ENCODE data around the gene DTX3. TPM values are rescaled to one million over a fixed set of nuclear protein-coding genes. Genes with fewer than 3 reads are reported as not detected.

DTX3 gene
- total RNA-seq, 1 donor from 2014 or later, result 18.3 TPM

GRCh38 chr12:57620936-57621496 lies 16.4 kb downstream of the DTX3 start:
- peak; percentile 89 for TF ChIP-seq EZH2 (IDR thresholded peaks at IDR 0.05; ENCODE audit: insufficient read depth, low read length)
- TF ChIP-seq, protein P1, sequence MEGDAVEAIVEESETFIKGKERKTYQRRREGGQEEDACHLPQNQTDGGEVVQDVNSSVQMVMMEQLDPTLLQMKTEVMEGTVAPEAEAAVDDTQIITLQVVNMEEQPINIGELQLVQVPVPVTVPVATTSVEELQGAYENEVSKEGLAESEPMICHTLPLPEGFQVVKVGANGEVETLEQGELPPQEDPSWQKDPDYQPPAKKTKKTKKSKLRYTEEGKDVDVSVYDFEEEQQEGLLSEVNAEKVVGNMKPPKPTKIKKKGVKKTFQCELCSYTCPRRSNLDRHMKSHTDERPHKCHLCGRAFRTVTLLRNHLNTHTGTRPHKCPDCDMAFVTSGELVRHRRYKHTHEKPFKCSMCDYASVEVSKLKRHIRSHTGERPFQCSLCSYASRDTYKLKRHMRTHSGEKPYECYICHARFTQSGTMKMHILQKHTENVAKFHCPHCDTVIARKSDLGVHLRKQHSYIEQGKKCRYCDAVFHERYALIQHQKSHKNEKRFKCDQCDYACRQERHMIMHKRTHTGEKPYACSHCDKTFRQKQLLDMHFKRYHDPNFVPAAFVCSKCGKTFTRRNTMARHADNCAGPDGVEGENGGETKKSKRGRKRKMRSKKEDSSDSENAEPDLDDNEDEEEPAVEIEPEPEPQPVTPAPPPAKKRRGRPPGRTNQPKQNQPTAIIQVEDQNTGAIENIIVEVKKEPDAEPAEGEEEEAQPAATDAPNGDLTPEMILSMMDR (IDR thresholded peaks at IDR 0.05; ENCODE audit: insufficient read depth, low read depth, low read length), result no peak
- no peak for DNase-seq (ENCODE audit: low read depth)
- Histone ChIP-seq H3K79me2 (ENCODE audit: insufficient read depth, low read length) (no peaks in the 10 kb centered on the region), H3K9ac (ENCODE audit: low read length) (peak overlapping the region; percentile 26), H3K9me3 (ENCODE audit: insufficient read depth, low read depth, low read length) (no peaks in the 10 kb centered on the region), H2AFZ (ENCODE audit: low read depth, low read length) (peak overlapping the region; percentile 40), H3K27ac (ENCODE audit: low read depth, low read length) (no peak overlapping the region), H3K4me2 (ENCODE audit: low read length) (peak overlapping the region; percentile 91), H3K4me3 (ENCODE audit: insufficient read depth, low read depth, low read length) (peak overlapping the region; percentile 36), H3K36me3 (ENCODE audit: insufficient read depth, low read length) (no peaks in the 10 kb centered on the region), H3K4me1 (ENCODE audit: insufficient read depth, low read length) (peaks cover 9% of the 10 kb centered on the region), H4K20me1 (ENCODE audit: insufficient read depth, low read length) (peaks cover 24% of the 10 kb centered on the region), H3K27me3 (ENCODE audit: insufficient read depth, low read length) (peaks cover 65% of the 10 kb centered on the region)
- Mint-ChIP-seq H3K9me3 (ENCODE audit: unreplicated experiment) (peaks cover 9% of the 10 kb centered on the region), H3K4me1 (ENCODE audit: low read depth, unreplicated experiment) (peaks cover 8% of the 10 kb centered on the region), H3K4me3 (ENCODE audit: unreplicated experiment) (peak overlapping the region; percentile 69), H3K36me3 (ENCODE audit: low read depth, unreplicated experiment) (peaks cover 43% of the 10 kb centered on the region), H3K27ac (ENCODE audit: unreplicated experiment) (no peak overlapping the region), H3K27me3 (ENCODE audit: low read depth, unreplicated experiment) (peaks cover 93% of the 10 kb centered on the region)
- FAIRE-seq, result no peak

DNA sequence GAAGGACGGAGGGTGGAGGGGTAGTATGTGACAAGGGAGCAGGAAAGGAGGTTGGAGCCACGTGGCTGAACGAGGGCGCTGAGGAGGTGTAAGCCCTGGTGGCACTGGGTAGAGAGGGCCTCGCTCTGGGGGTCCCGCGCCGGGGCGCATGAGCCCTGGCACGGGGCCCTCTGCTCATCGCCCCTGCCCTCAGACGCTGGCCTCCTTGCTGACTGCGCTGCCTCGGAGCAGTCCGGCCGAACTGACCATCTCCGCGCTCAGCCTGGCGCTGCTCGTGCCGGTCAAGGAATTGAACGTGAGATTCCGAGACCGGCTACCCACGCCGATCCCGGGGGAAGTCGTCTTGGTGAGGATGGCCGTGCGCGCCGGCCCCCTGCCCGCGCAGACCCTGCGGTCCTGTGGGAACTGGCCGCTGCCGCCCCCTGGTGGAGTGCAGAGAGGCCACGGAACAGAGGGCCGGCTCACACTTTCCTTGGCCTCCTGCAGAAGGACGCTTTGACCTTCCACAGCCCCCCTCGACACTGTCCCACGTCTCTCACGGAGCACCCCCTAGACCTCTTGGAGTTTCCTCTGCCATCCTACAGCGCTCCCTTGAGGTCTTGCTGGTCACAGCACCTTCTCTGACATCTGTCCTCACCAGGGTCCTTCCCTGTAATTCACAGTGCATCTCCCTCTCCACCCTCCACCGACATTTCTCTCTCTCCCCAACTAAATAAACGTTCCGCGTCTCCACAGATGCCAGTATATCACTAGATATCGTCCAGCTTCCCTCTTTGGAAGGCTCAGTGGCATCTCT lies 17.1 kb downstream of the DTX3 start:
- H3K4me1 Mint-ChIP-seq (ENCODE audit: low read depth, unreplicated experiment), result peaks cover 5% of the 10 kb centered on the region
- Histone ChIP-seq H3K79me2 (ENCODE audit: insufficient read depth, low read length) (no peaks in the 10 kb centered on the region), H3K27ac (ENCODE audit: low read depth, low read length) (no peak overlapping the region), H3K36me3 (ENCODE audit: insufficient read depth, low read length) (no peaks in the 10 kb centered on the region), H3K4me2 (ENCODE audit: low read length) (peak overlapping the region; percentile 91), H3K27me3 (ENCODE audit: insufficient read depth, low read length) (peaks cover 72% of the 10 kb centered on the region), H3K9ac (ENCODE audit: low read length) (peak overlapping the region; percentile 26), H4K20me1 (ENCODE audit: insufficient read depth, low read length) (peaks cover 22% of the 10 kb centered on the region), H3K4me3 (ENCODE audit: insufficient read depth, low read depth, low read length) (peak overlapping the region; percentile 36), H3K4me1 (ENCODE audit: insufficient read depth, low read length) (peaks cover 9% of the 10 kb centered on the region), H3K9me3 (ENCODE audit: insufficient read depth, low read depth, low read length) (no peaks in the 10 kb centered on the region), H2AFZ (ENCODE audit: low read depth, low read length) (peak overlapping the region; percentile 67)
- DNase-seq (ENCODE audit: low read depth) (no peak), FAIRE-seq (no peak)
- TF ChIP-seq, protein P1 (IDR thresholded peaks at IDR 0.05; ENCODE audit: insufficient read depth, low read depth, low read length), result peak; percentile 59
- TF ChIP-seq EZH2 (IDR thresholded peaks at IDR 0.05; ENCODE audit: insufficient read depth, low read length), result no peak
- no peak overlapping the region for H3K27ac Mint-ChIP-seq (ENCODE audit: unreplicated experiment)
- peak overlapping the region; percentile 78 for H3K4me3 Mint-ChIP-seq (ENCODE audit: unreplicated experiment)
- peaks cover 42% of the 10 kb centered on the region for H3K36me3 Mint-ChIP-seq (ENCODE audit: low read depth, unreplicated experiment)
- H3K27me3 Mint-ChIP-seq (ENCODE audit: low read depth, unreplicated experiment), result peaks cover 96% of the 10 kb centered on the region
- peaks cover 9% of the 10 kb centered on the region for H3K9me3 Mint-ChIP-seq (ENCODE audit: unreplicated experiment)
